KBM-7 (cell line): ENCODE measurements around the gene DNAH2.

ENCODE experiments used
- DNase-seq: peaks from one replicate; pipeline ENCODE4 v3.0.0-alpha.2; 2015
- in situ Hi-C: fragments of 300-500 bp; cut with MboI; formaldehyde crosslinking; loops from 2 replicates; pipeline ENCODE4 v1.14.3; 2020; ENCODE audit warnings: low sequenced_read_pairs, low pct_unique_long_range_greater_than_20kb, mixed read lengths

DNAH2 gene

GRCh38 chr17:7882068-7882467, 164.5 kb downstream of the DNAH2 start:
- DNase-seq: no peak
- in situ Hi-C loops: no loop called here

GRCh38 chr17:7882629-7883028, 165.1 kb downstream of the DNAH2 start:
- in situ Hi-C loops: no loop called here
- no peak for DNase-seq
